ENCODE measurements around the gene COL13A1.
A peak's percentile ranks its signal among the peaks of the same experiment; 100 is the strongest.

COL13A1 gene

GRCh38 chr10:69829775-69830174 is 28.1 kb downstream of the COL13A1 start:
- no peak for ATAC-seq
- TF ChIP-seq TSHZ2 (CRISPR knock-in tag; IDR thresholded peaks at IDR 0.05) (no peak), RARB (CRISPR knock-in tag; IDR thresholded peaks at IDR 0.05) (no peak), ZFP3 (CRISPR knock-in tag; IDR thresholded peaks at IDR 0.05) (no peak), PPARA (CRISPR knock-in tag; IDR thresholded peaks at IDR 0.05; ENCODE audit: borderline replicate concordance) (no peak), ZNF565 (CRISPR knock-in tag; conservative IDR thresholded peaks at IDR 0.05; ENCODE audit: low read depth) (no peak), GLIS3 (CRISPR knock-in tag; IDR thresholded peaks at IDR 0.05) (no peak), BACH2 (CRISPR knock-in tag; IDR thresholded peaks at IDR 0.05; ENCODE audit: borderline replicate concordance) (no peak), CSDC2 (CRISPR knock-in tag; IDR thresholded peaks at IDR 0.05) (no peak), ZNF8 (CRISPR knock-in tag; IDR thresholded peaks at IDR 0.05) (no peak), ZFP30 (CRISPR knock-in tag; IDR thresholded peaks at IDR 0.05) (no peak), CSRNP3 (CRISPR knock-in tag; IDR thresholded peaks at IDR 0.05) (no peak), ARNTL (CRISPR knock-in tag; IDR thresholded peaks at IDR 0.05; ENCODE audit: borderline replicate concordance, low read depth) (no peak), ZC3H10 (CRISPR knock-in tag; IDR thresholded peaks at IDR 0.05) (no peak), ZNF70 (CRISPR knock-in tag; IDR thresholded peaks at IDR 0.05) (no peak)

- ATAC-seq, result peak; percentile 62
- TF ChIP-seq ESRRG (CRISPR knock-in tag; IDR thresholded peaks at IDR 0.05) (no peak), RARB (CRISPR knock-in tag; IDR thresholded peaks at IDR 0.05) (no peak), ZFP30 (CRISPR knock-in tag; IDR thresholded peaks at IDR 0.05) (no peak), ZNF8 (CRISPR knock-in tag; IDR thresholded peaks at IDR 0.05) (no peak), CREB5 (CRISPR knock-in tag; IDR thresholded peaks at IDR 0.05; ENCODE audit: low read depth) (no peak), POU6F1 (CRISPR knock-in tag; IDR thresholded peaks at IDR 0.05; ENCODE audit: borderline replicate concordance, low read depth) (no peak), CSRNP3 (CRISPR knock-in tag; IDR thresholded peaks at IDR 0.05) (no peak), TSHZ2 (CRISPR knock-in tag; IDR thresholded peaks at IDR 0.05) (no peak), ARNTL (CRISPR knock-in tag; IDR thresholded peaks at IDR 0.05; ENCODE audit: borderline replicate concordance, low read depth) (no peak), CSDC2 (CRISPR knock-in tag; IDR thresholded peaks at IDR 0.05) (no peak), SNAI2 (CRISPR knock-in tag; IDR thresholded peaks at IDR 0.05) (no peak), ZFP3 (CRISPR knock-in tag; IDR thresholded peaks at IDR 0.05) (no peak), PPARA (CRISPR knock-in tag; IDR thresholded peaks at IDR 0.05; ENCODE audit: borderline replicate concordance) (no peak)
These were observed 29.6 kb downstream of the COL13A1 start for GRCh38 chr10:69831231-69831855.

Measured in SK-N-SH treated with all-trans-retinoic acid at 6 μM for 48 hours (cell line).